ENCODE results near the gene CHAF1A.

DNA sequence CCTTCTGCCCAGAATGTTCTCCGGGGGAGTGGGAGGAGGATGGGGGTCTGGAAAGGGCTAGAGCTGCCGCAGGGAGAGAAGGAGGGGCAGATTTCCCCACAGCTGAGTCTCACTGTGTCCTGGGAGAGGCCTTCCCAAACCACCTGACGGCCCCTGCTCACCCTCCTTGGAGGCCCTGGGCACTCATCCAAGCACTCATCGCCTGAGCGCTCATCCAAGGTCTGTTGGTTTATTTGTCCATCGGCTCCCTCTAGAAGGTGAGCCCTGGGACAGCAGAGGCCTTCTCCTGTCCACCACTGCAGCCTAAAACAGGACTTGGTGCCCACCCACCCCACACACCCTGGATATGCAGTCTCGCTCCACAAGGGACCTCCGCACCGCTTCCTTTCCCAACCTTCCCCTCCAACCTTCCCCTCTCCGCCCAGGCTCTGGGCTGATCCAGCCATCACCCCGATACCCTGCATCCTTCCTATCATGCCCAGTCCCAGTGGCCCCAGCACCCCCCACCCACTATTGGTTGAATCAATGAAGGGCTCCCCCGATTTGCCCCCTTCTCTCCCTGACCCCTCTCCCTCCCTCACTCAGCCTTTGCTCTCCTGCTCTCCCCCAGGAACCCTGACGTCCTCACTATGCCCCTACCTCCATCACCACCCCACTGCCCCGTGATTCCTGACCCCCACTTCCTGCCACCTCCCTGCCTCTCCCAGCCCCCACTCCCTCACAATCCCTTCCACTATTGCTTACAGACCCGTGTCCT lies 53.5 kb downstream of the CHAF1A start:
- TF ChIP-seq SIN3A (IDR thresholded peaks at IDR 0.05; ENCODE audit: borderline replicate concordance, insufficient read depth, low read length) = no peak
- TF ChIP-seq, protein P1, sequence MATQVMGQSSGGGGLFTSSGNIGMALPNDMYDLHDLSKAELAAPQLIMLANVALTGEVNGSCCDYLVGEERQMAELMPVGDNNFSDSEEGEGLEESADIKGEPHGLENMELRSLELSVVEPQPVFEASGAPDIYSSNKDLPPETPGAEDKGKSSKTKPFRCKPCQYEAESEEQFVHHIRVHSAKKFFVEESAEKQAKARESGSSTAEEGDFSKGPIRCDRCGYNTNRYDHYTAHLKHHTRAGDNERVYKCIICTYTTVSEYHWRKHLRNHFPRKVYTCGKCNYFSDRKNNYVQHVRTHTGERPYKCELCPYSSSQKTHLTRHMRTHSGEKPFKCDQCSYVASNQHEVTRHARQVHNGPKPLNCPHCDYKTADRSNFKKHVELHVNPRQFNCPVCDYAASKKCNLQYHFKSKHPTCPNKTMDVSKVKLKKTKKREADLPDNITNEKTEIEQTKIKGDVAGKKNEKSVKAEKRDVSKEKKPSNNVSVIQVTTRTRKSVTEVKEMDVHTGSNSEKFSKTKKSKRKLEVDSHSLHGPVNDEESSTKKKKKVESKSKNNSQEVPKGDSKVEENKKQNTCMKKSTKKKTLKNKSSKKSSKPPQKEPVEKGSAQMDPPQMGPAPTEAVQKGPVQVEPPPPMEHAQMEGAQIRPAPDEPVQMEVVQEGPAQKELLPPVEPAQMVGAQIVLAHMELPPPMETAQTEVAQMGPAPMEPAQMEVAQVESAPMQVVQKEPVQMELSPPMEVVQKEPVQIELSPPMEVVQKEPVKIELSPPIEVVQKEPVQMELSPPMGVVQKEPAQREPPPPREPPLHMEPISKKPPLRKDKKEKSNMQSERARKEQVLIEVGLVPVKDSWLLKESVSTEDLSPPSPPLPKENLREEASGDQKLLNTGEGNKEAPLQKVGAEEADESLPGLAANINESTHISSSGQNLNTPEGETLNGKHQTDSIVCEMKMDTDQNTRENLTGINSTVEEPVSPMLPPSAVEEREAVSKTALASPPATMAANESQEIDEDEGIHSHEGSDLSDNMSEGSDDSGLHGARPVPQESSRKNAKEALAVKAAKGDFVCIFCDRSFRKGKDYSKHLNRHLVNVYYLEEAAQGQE (IDR thresholded peaks at IDR 0.05; ENCODE audit: insufficient read depth in 1 of 2, low read depth in 2 of 2, low read length in 2 of 2) = no peak

All from PFSK-1 (cell line).